Measurements from ENCODE around the gene DEFB131A. TPM values are rescaled to one million over a fixed set of nuclear protein-coding genes. Genes with fewer than 3 reads are reported as not detected.
"Not testable (repeated sequence)": the region's sequence is repeated elsewhere in the genome, so short reads cannot be mapped to it uniquely, and the experiment has no call there.

Gene DEFB131A
- not detected for total RNA-seq

GRCh38 chr4:9444114-9444513 lies at the start of gene DEFB131A:
DEFB131A (plus strand) TSS chr4:9444414; CDS start chr4:9444534, 120 bp downstream.
- DNase-seq (ENCODE audit: low spot score in 2 of 2) = not testable (repeated sequence)
- peak; percentile 43 for FAIRE-seq

GRCh38 chr4:9405774-9406173 lies 38.4 kb upstream of the DEFB131A start:
- FAIRE-seq; DNase-seq (ENCODE audit: low spot score in 2 of 2): not testable (repeated sequence)

GRCh38 chr4:9406491-9406890 lies 37.7 kb upstream of the DEFB131A start:
- DNase-seq (ENCODE audit: low spot score in 2 of 2); FAIRE-seq: not testable (repeated sequence)

GRCh38 chr4:9409793-9410192 lies 34.4 kb upstream of the DEFB131A start:
- no peak for FAIRE-seq
- DNase-seq (ENCODE audit: low spot score in 2 of 2) = no peak

- not testable (repeated sequence) for DNase-seq (ENCODE audit: low spot score in 2 of 2); FAIRE-seq
These were observed 22.2 kb upstream of the DEFB131A start for GRCh38 chr4:9421884-9422455.

- DNase-seq (ENCODE audit: low spot score in 2 of 2); FAIRE-seq: not testable (repeated sequence)
These were observed 18.3 kb upstream of the DEFB131A start for GRCh38 chr4:9425916-9426315.

- not testable (repeated sequence) for FAIRE-seq; DNase-seq (ENCODE audit: low spot score in 2 of 2)
These were observed 14.2 kb upstream of the DEFB131A start for GRCh38 chr4:9430061-9430460.

- not testable (repeated sequence) for DNase-seq (ENCODE audit: low spot score in 2 of 2); FAIRE-seq
These were observed 10.9 kb upstream of the DEFB131A start for GRCh38 chr4:9433320-9433719.

- not testable (repeated sequence) for FAIRE-seq; DNase-seq (ENCODE audit: low spot score in 2 of 2)
These were observed 7.5 kb upstream of the DEFB131A start for GRCh38 chr4:9436728-9437127.

- not testable (repeated sequence) for FAIRE-seq; DNase-seq (ENCODE audit: low spot score in 2 of 2)
These were observed 1.9 kb upstream of the DEFB131A start for GRCh38 chr4:9442355-9442754.

- DNase-seq (ENCODE audit: low spot score in 2 of 2); FAIRE-seq: not testable (repeated sequence)
These were observed 467 bp downstream of the DEFB131A start for GRCh38 chr4:9444681-9445080.

- not testable (repeated sequence) for FAIRE-seq; DNase-seq (ENCODE audit: low spot score in 2 of 2)
These were observed 8.0 kb downstream of the DEFB131A start for GRCh38 chr4:9452251-9452650.

- FAIRE-seq; DNase-seq (ENCODE audit: low spot score in 2 of 2): not testable (repeated sequence)
These were observed 10.1 kb downstream of the DEFB131A start for GRCh38 chr4:9454284-9454683.

GRCh38 chr4:9455046-9455445 lies 10.8 kb downstream of the DEFB131A start:
- FAIRE-seq; DNase-seq (ENCODE audit: low spot score in 2 of 2): not testable (repeated sequence)

GRCh38 chr4:9479466-9479865 lies 35.3 kb downstream of the DEFB131A start:
- DNase-seq (ENCODE audit: low spot score in 2 of 2); FAIRE-seq: not testable (repeated sequence)

GRCh38 chr4:9480066-9480465 lies 35.9 kb downstream of the DEFB131A start:
- FAIRE-seq; DNase-seq (ENCODE audit: low spot score in 2 of 2): not testable (repeated sequence)

GRCh38 chr4:9482871-9483270 lies 38.7 kb downstream of the DEFB131A start:
- not testable (repeated sequence) for FAIRE-seq

GRCh38 chr4:9483682-9484081 lies 39.5 kb downstream of the DEFB131A start:
- DNase-seq (ENCODE audit: low spot score in 2 of 2); FAIRE-seq: not testable (repeated sequence)

More at GRCh38 chr4:9482871-9483270, 38.7 kb downstream of the DEFB131A start:
- DNase-seq (ENCODE audit: low spot score in 2 of 2) = not testable (repeated sequence)

- not testable (repeated sequence) for DNase-seq (ENCODE audit: low spot score in 2 of 2); FAIRE-seq
These were observed 42.7 kb downstream of the DEFB131A start for GRCh38 chr4:9486880-9487279.

GRCh38 chr4:9488796-9489195 lies 44.6 kb downstream of the DEFB131A start:
- FAIRE-seq; DNase-seq (ENCODE audit: low spot score in 2 of 2): not testable (repeated sequence)

- FAIRE-seq; DNase-seq (ENCODE audit: low spot score in 2 of 2): not testable (repeated sequence)
These were observed 46.3 kb downstream of the DEFB131A start for GRCh38 chr4:9490496-9490895.

- FAIRE-seq; DNase-seq (ENCODE audit: low spot score in 2 of 2): not testable (repeated sequence)
These were observed 46.8 kb downstream of the DEFB131A start for GRCh38 chr4:9490986-9491385.

Data from frontal cortex (tissue), 4 donors.